Endometrial microvascular endothelial cells (primary cell): Measurements from ENCODE around the gene COQ7. TPM values are rescaled to one million over a fixed set of nuclear protein-coding genes. Genes with fewer than 3 reads are reported as not detected.

Experiments used
- in situ Hi-C: cut with HindIII; loops from 2 replicates; pipeline ENCODE4 v1.10.0; 2017; ENCODE audit warnings: low sequenced_read_pairs, low pct_unique_long_range_greater_than_20kb; ENCODE audit errors: inconsistent ontology term
- total RNA-seq: library from RNA; depleted of rRNA; stranded (reverse); fragments of >200 nt; gene quantifications from one replicate; pipeline ENCODE4 v1.2.3, GENCODE V29; 2015; ENCODE audit errors: inconsistent ontology term

The COQ7 gene
- total RNA-seq, 1 donor from 2014 or later: 11.4 TPM

DNA sequence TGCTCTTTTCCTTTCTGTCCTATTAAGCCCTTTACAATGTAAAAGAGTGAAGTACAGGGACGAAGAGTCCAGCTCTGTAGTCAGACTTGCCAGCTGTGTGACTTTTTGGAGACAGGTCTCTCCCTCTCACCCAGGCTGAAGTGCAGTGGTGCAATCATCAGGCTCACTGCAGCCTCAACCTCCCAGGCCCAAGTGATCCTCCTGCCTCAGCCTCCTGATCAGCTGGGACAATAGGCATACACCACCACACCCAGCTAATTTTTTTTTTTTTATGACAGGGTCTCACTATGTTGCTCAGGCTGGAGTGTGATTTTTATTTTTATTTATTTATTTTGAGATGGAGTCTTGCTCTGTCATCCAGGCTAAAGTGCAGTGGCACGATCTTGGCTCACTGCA is 39.2 kb downstream of the COQ7 start:
- in situ Hi-C loops: loop anchor here (25.0 kb wide), 1 partner anchor 431 kb away; no protein-coding TSS in a partner anchor

GRCh38 chr16:19108409-19109287 is 41.2 kb downstream of the COQ7 start:
- in situ Hi-C loops: loop anchor here (25.0 kb wide), 1 partner anchor 429 kb away; no protein-coding TSS in a partner anchor

DNA sequence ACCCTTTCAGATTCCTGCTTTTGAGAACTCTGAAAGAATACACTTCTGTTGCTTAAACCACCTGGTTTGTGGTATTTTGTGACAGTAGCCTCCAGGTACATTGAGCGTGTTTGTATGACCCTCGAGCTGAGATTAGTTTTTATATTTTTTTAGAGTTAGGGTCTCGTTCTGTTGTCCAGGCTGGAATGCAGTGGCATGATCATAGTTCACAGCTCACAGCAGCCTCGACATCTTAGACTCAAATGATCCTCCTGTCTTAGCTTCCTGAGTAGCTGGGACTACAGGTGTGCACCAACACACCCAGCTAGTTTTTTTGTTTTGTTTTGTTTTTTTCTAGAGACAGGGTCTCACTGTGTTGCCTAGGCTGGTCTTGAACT is 41.9 kb downstream of the COQ7 start:
- in situ Hi-C loops: loop anchor here (25.0 kb wide), 1 partner anchor 428 kb away; no protein-coding TSS in a partner anchor

- in situ Hi-C loops: loop anchor here (25.0 kb wide), 1 partner anchor 427 kb away; no protein-coding TSS in a partner anchor
Observed at GRCh38 chr16:19110537-19111360, 43.3 kb downstream of the COQ7 start.

- in situ Hi-C loops: loop anchor here (25.0 kb wide), 1 partner anchor 425 kb away; no protein-coding TSS in a partner anchor
Observed at GRCh38 chr16:19112099-19112407, 44.6 kb downstream of the COQ7 start.

- in situ Hi-C loops: loop anchor here (25.0 kb wide), 1 partner anchor 424 kb away; no protein-coding TSS in a partner anchor
Observed at GRCh38 chr16:19113577-19114358, 46.4 kb downstream of the COQ7 start, which contains the start of gene ITPRIPL2. Gene ITPRIPL2, plus strand, starts transcription at chr16:19113964. Its CDS starts 498 bp downstream, at chr16:19114462.

GRCh38 chr16:19114359-19115147 is 47.1 kb downstream of the COQ7 start:
- in situ Hi-C loops: loop anchor here (25.0 kb wide), 1 partner anchor 423 kb away; no protein-coding TSS in a partner anchor

- in situ Hi-C loops: loop anchor here (25.0 kb wide), 1 partner anchor 422 kb away; no protein-coding TSS in a partner anchor
Observed at GRCh38 chr16:19115148-19116021, 48.0 kb downstream of the COQ7 start.

GRCh38 chr16:19116711-19117449 is 49.5 kb downstream of the COQ7 start:
- in situ Hi-C loops: loop anchor here (25.0 kb wide), 1 partner anchor 420 kb away; no protein-coding TSS in a partner anchor

DNA sequence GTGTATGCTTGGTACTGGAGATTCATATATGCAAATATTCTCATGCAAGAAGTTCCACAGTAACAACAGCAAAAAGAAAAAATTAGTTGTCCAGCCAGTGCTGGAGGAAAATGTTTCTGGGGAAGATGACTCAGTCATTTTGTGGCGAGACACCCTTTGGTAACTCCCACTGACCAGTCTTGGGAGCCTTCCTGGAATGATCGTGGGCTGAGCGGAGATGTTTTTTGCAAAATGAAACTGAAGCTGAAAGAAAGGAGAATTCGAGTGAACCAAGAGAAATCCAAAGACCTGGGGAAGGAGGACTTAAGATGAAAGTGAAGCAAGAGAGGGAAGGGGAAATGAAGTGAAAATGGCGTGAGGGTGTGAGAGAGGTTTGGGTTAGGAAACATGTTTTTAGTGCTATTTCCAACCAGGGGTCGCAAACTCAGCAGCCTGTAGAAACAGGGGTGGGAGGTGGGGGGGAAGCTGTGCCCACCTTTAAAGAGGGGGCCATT is 51.6 kb downstream of the COQ7 start:
- in situ Hi-C loops: loop anchor here (25.0 kb wide), 1 partner anchor 418 kb away; no protein-coding TSS in a partner anchor

- in situ Hi-C loops: loop anchor here (25.0 kb wide), 1 partner anchor 418 kb away; no protein-coding TSS in a partner anchor
Observed at GRCh38 chr16:19119564-19119963, 52.1 kb downstream of the COQ7 start.

DNA sequence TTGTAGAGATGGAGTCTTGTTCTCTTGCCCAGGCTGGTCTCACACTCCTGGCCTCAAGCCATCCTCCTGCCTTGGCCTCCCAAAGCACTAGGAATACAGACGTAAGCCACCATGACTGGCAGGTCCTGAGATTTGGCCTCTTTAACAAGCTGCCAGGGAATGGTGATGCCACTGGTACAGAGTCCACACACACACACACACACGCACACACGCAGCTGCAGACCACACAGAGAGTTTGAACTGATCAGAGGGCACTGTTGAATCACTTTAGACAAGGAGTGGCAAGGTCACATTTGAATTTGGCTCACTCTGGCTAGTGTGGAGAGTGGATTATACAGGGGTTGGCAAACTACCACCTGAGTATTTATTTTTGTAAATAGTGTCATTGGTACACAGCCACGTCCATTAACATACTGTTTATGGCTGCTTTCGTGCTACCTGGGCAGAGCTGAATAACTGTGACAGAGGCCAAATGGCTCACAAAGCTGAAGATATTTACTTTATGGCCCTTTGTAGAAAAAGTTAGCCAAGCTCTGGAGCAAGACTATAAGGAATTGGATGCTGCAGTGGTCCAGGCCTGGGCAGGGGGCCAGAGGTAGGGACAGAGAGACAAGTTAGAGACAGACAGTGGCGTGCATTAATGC is 56.2 kb downstream of the COQ7 start:
- in situ Hi-C loops: loop anchor here (25.0 kb wide), 1 partner anchor 414 kb away; no protein-coding TSS in a partner anchor

DNA sequence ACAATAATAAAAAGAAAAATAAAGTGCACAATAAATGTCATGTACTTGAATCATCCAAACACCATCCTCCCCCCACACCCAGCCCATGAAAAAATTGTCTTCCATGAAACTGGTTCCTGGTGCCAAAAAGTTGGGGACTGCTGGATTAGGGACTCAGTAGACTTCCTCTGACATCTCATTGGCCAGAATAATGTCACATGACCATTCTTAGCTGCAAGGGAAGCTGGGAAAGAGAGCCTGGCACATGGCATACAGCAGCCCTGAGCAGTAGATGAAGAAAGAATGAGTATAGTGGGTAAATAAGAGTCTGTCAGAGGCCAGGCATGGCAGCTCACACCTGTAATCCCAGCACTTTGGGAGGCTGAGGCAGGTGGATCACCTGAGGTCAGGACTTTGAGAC is 58.9 kb downstream of the COQ7 start:
- in situ Hi-C loops: no loop called here

- in situ Hi-C loops: no loop called here
Observed at GRCh38 chr16:19127205-19127604, 59.8 kb downstream of the COQ7 start.

DNA sequence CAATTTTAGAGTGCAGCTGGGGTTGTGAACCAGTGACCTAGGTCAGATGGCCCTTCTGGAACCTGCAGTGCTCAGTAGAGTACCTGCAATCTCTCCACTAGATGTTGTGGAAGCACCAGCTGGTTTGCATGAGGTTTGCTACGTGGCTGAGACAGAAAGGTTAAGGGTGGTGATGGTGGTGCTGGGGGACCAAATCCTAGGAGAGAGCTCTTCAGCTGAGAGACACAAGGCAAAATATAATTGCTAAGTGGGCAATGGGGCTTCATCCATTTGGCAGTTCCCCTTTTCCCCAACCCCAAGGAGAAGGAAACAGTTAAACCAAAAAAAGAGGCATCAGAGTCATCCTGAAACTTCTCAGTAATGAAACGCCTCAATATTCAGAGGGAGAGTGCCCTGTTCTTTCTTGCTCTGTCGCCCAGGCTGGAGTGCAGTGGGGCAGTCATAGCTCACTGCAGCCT is 60.3 kb downstream of the COQ7 start:
- in situ Hi-C loops: no loop called here
